ENCODE results near the gene LRRC8C.

DNA sequence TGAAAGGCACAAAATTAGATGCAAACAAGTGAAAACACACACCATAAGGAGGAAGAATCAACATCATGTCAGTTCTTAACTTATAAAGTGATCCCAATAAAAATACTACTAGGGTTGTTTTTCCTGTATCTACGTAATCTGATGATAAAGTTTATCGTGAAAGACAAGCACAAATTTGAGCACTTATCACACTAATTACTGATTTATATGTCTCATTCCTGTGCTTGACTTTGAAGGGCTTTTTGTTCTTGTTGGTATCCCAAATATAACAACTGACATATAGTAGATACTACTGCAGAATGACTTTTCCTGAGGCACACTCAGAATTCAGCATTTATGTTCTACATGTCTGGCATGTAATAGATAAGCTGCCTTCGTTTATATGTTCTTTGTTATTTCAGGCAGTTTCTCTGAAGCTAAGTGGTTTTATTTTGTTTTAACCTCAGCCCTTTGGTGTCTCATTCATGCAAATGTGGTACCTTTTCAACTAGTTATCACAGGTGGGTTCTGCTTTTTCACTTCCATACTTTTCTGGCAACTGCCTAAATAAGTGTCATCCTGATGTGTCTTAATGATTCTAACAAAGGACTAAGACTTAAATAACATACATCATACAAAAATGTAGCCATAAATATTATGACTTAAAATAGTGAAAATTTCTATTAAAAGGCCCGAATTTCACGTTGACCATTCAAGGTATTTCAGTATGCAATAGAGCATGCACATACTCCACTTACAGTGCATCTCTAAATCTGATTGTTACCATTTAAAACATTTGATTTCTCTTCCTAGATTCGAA is 73.2 kb downstream of the LRRC8C start:
- TF ChIP-seq, protein P1, sequence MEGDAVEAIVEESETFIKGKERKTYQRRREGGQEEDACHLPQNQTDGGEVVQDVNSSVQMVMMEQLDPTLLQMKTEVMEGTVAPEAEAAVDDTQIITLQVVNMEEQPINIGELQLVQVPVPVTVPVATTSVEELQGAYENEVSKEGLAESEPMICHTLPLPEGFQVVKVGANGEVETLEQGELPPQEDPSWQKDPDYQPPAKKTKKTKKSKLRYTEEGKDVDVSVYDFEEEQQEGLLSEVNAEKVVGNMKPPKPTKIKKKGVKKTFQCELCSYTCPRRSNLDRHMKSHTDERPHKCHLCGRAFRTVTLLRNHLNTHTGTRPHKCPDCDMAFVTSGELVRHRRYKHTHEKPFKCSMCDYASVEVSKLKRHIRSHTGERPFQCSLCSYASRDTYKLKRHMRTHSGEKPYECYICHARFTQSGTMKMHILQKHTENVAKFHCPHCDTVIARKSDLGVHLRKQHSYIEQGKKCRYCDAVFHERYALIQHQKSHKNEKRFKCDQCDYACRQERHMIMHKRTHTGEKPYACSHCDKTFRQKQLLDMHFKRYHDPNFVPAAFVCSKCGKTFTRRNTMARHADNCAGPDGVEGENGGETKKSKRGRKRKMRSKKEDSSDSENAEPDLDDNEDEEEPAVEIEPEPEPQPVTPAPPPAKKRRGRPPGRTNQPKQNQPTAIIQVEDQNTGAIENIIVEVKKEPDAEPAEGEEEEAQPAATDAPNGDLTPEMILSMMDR (IDR thresholded peaks at IDR 0.05), result no peak
- no peak for TF ChIP-seq POLR2A (IDR thresholded peaks at IDR 0.05)

Measured in thyroid gland (tissue), 4 donors.